HPDE6-E6E7 (cell line): ENCODE results near the gene ITGAX.
A peak's percentile ranks its signal among the peaks of the same experiment; 100 is the strongest.
"Not testable (repeated sequence)": the region's sequence is repeated elsewhere in the genome, so short reads cannot be mapped to it uniquely, and the experiment has no call there.

ENCODE experiments used
- DNase-seq: peaks from one replicate; pipeline ENCODE4 v3.0.0; 2011; ENCODE audit warnings: missing footprints; ENCODE audit errors: extremely low spot score

The ITGAX gene

GRCh38 chr16:31409433-31409832 lies 54.5 kb downstream of the ITGAX start:
- no peak for DNase-seq

DNA sequence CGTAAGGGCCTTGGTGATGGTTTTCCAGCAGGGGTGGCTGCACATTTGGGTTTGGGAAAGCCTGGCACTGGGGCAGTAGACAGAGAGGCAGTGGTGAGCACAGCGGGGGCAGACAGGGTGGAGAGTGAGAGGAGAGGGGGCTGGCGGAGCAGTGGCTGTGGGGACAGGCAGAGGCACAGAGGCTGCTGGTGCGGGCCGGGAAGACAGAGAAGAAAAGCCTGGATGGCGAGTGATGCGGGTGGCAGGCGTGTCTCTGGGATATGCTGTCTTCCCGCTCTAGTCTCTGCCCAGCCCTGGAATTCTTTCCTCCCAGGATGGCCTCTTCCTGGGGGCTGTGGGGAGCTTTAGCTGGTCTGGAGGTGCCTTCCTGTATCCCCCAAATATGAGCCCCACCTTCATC lies 55.1 kb downstream of the ITGAX start:
- DNase-seq, result no peak

- no peak for DNase-seq
These were observed 56.3 kb downstream of the ITGAX start for GRCh38 chr16:31411024-31411844.

GRCh38 chr16:31412750-31413149 lies 57.8 kb downstream of the ITGAX start:
- no peak for DNase-seq

DNA sequence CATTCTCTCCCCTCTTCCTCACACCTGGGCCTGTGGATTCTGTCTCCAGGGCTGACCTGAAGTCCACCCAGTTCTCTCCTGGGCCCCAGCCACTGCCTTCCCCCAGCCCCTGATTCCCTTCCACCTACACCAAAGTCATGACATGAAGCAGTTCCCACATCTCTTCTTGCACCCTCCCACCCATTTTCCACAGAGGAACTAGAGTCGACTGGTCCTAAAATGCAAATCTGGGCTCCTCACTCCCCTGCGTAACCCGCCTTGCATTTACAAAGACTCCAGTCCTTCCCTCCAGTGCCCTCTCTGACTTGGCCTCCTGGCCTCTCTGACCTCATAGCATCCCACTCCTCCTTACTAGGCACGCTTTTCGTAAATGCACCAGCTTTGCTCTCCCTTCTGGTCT lies 58.4 kb downstream of the ITGAX start:
- DNase-seq, result no peak

DNA sequence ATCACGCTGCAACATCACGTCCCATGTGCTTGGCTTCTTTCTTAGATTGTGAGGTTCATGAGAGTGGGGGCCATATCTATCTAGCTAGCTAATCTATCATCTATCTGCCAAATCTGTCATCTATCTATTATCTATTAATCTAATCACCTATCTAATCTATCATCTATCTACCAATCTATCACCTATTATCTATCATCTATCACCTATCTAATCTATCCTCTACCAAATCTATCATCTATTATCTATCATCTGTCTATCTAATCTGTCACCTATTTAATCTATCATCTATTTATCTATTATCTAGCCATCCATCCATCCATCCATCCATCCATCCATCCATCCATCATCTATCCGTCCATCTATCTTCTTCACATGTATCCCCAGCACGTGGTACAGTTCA lies 59.0 kb downstream of the ITGAX start:
- no peak for DNase-seq

DNA sequence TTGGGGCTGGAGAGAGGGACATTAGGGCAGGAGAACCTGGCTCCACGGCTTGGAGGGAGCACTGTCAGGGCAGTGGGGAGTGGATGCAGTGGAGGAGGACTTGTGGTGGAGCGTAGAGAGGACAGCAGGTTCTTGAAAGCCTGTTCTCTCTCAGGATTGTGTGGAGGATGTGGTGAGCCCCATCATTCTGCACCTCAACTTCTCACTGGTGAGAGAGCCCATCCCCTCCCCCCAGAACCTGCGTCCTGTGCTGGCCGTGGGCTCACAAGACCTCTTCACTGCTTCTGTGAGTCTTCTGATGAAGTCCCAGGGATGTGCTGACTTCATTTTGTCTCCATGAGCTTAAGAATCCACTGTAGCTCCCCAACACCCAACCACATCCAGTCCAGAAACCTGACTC lies 59.7 kb downstream of the ITGAX start:
- DNase-seq, result no peak

DNA sequence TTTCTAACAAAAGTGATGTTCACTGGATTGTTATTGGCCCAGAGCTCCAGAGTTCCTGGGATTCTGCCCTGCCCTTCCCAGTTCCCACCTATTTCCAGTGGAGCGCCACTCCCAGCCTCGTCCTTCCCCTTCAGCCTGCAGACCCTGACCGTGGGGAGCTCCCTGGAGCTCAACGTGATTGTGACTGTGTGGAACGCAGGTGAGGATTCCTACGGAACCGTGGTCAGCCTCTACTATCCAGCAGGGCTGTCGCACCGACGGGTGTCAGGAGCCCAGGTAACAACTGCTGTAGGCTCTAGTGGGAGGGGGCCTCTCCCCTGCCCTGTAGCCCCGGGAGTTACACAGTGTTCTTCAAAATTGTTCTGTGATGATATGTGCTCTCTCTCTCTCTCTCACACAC lies 61.4 kb downstream of the ITGAX start:
- DNase-seq, result no peak

DNA sequence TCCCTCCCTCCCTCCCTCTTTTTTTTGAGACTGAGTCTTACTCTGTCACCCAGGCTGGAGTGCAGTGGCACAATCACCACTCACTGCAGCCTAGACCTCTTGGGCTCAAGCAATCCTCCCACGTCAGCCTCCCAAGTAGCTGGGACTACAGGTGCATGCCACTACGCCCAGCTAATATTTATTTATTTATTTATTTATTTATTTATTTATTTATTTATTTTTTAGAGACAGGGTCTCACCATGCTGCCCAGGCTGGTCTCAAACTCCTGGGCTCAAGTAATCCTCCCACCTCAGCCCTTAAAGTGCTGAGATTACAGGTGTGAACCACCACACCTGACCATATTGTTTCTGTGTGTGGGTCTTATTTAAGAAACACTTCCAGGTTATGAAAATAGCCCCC lies 62.1 kb downstream of the ITGAX start:
- not testable (repeated sequence) for DNase-seq

GRCh38 chr16:31417916-31418315 lies 62.9 kb downstream of the ITGAX start:
- no peak for DNase-seq

- no peak for DNase-seq
These were observed 65.1 kb downstream of the ITGAX start for GRCh38 chr16:31420037-31420436.

DNA sequence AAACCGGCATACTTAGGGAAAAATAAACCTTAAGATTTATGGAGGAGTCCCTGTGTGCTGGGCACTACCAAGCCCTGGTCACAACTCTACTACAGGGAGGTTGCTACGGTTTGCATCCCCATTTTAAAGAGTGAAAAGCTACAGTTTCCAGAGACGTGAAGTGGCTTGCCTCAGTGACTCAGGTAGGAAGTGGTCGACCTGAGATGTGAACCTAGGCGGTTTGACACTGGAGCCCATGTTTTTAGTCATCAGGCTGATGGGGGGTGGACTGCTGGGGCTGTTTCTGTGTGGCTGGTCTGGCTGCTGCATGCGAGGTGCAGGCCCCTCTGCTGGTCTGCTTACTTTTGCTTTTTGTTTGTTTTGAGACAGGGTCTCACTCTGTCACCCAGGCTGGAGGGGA lies 66.6 kb downstream of the ITGAX start:
- no peak for DNase-seq

- no peak for DNase-seq
These were observed 68.3 kb downstream of the ITGAX start for GRCh38 chr16:31423241-31423640.

DNA sequence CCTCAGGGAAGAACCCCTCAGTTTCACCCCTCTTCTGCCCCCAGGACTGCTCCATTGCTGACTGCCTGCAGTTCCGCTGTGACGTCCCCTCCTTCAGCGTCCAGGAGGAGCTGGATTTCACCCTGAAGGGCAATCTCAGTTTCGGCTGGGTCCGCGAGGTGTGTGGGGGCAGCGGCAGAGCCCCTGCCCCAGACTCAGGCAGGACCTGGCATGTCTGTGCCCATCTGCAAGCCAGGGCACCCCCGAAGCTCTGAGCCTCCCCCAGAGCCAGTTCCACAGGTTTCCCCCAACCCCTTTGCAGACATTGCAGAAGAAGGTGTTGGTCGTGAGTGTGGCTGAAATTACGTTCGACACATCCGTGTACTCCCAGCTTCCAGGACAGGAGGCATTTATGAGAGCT lies 68.8 kb downstream of the ITGAX start:
- no peak for DNase-seq

DNA sequence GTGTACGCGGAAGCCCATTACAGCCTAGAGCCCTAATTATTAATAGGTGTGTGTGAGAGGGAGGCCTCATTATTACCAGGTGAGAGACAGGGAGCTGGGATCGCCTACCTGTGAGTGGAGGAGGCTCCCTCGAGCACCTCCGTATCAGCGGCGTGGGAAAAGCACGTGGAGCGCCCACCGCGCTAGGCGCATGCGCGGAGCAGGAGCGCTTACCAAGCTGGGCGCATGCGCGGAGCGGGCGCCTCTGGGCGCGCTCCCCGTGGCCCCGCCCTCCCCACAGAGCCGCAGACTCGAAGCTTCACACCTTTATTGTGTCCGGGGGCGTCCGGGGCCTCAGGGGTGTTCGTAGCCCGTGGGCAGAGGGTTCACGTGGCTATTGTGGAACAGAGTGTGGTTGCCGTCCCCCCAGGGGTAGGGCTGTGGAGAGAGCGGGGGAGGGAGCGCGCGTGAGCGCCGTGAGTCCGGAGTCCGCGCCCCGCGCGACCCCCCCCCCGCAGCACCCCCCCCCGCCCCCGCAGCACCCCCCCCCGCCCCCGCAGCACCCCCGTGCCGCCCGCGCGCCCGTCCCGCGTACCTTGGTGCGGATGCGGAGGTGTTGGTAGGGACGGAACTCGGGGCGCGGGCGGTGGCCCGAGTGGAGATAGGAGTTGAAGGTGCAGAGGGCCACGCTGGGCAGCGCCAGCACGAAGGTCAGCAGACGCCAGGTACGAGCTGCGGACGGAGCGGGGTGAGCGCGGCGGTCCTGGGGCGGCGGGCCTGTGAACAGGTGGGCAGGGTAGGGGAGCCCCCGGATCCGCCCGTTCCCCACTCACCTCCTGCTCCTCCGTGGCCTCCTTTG lies 72.7 kb downstream of the ITGAX start:
- peak; percentile 60 for DNase-seq

- DNase-seq, result no peak
These were observed 73.3 kb downstream of the ITGAX start, which contains the start of gene COX6A2 for GRCh38 chr16:31428279-31428597. Gene COX6A2 (minus strand): TSS chr16:31428360. CDS start chr16:31428325, 35 bp downstream.

DNA sequence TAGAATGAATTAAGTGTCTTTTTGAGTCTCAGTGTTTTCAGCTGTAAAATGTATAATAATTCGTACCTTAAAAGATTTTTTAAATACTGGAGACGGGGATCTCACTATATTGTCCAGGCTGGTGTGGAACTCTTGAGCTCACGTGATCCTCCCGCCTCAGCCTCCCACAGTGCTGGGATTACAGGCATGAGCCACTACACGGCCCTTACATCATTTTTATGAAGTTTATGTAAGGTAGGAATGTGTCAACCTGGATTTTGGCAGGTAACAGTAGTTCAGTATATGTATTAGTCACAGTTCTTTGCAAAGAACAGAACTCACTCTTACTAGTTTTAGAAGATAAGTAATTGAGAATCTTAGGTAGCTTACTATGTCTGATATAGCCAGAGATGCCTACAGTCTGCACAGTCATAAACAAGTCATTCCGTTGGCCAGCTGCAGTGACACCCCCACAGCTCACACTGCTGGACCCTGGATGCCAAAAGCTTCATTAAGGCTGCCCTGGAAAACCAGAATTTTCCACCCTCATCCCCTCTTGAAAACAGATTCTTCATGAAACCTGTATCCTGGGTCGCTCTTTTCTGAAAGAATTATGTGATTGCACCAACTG lies 73.8 kb downstream of the ITGAX start:
- no peak for DNase-seq

DNA sequence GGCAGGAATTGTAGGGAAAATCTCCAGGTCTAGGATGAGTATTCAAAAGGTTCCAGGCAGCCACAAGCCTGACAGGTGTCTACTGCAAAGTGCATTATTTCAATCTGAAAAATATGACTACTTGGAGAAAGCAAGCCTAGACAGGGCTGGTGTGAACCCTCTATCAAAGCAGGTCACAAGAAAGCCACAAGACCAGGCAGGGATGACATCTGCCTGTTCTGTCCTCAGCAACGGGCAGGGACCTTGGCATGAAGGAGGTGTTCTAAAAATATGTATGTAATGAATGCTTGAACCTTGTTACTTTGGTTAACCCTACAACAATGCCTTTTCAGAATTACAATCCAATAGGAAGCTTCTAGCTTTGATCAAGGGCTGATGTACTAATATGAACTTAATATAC lies 74.3 kb downstream of the ITGAX start:
- no peak for DNase-seq

DNA sequence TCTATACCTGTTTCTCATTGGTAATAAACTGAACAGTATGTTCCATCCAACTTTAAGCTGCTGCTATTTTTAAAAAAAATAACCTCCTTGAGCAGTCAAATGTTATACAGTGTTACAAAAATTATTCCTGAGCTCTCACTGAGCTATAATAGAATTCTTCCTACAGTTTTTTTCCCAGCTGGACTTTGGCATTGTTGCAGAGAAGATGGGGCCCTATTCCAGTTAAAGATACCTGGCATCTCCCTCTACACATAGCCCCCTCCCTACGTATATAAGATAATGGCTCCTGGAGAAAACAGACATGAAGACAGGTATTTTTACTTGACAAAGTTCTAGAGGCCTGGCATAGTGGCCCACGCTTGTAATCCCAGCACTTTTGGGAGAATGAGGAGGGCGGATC lies 74.8 kb downstream of the ITGAX start:
- DNase-seq, result no peak

DNA sequence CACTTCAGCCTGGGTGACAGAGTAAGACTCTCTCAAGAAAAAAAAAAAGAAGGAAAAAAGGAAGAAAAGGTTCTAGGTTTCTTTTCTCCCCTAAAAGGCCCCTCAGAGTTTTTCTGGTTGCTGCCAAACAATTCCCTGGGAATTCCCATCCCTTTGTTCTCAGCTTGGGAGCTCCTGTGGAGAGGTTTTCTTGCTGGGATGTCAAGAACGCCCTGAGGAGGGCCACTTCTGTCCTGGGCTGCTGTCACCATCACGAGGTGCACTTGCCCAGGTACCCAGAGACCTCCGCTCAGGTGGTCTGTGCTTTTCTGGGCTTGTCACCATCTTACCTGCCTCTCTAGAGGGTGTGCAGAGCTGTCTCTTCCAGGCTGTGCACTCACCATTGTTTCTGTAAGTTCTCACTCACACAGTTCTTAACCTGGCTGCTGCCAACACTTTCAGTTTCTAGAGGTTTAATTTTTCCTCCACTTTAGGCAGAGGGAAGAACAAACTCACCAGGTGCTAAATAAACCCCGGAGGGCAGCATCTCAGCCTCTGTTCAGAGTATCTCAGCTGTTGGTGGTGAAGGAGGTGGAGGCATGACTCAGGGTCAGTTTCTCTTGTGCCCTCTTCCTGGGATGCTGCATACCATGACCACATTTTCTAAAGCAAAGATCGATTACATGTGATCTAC lies 75.5 kb downstream of the ITGAX start:
- no peak for DNase-seq
